ENCODE data around the gene ZMAT3. TPM values are rescaled to one million over a fixed set of nuclear protein-coding genes. Genes with fewer than 3 reads are reported as not detected.
"Not testable (repeated sequence)": the region's sequence is repeated elsewhere in the genome, so short reads cannot be mapped to it uniquely, and the experiment has no call there.

ZMAT3 gene
- polyA plus RNA-seq, 1 of the 3 experiments (the other 2 are of a cell fraction): 11.9 TPM

DNA sequence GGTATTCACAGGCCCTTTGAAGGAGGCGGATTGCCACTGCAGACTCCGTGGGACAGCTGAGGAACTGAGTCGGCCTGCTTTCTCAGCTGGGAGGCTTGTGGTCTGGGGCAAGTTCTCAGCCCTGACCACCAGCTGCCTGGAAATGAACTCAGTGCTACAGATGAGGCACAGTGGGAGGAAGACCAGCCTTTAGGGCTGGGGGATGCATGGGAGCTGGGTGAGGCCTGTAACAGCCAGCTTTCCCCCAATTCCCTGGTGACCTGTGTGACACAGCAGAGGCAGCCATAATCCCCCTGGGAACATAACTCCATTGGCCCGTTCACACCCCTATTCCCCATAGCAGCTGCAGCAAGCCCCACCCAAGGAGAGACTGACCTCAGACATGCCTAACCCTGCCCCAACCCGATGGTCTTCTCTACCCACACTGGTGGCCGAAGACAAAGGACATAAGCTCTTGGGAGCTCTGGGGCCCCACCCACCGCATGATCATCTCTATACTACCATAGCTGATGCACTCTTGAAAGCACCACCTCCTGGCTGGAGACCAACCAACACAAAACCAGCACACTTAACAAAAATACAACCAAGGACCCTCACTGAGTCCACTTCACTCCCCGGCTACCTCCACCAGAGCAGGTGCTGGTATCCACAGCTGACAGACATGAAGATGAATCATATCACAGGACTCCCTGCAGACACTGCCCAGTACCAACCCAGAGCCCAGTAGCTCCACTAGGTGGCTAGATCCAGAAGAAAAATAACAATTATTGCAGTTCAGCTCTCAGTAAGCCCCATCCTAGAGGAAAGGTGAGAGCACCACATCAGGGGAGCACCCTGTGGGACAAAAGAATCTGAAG is 24.9 kb downstream of the ZMAT3 start:
- Histone ChIP-seq H3K36me3 (replicated peaks in 1 of 2; ENCODE audit: control insufficient read depth in 1 of 2, insufficient read depth in 2 of 2, low read length in 1 of 2) (peaks cover 0 to 20% of the 10 kb centered on the region in 2 experiments), H3K79me2 (ENCODE audit: insufficient read depth) (peaks cover 100% of the 10 kb centered on the region), H3K27me3 (ENCODE audit: insufficient read depth) (no peaks in the 10 kb centered on the region), H3K27ac (ENCODE audit: low read depth in 2 of 2, low read length in 1 of 2) (no peak overlapping the region), H3K9ac (no peak overlapping the region), H3K9me2 (no peaks in the 10 kb centered on the region), H4K20me1 (ENCODE audit: insufficient read depth) (peaks cover 84% of the 10 kb centered on the region), H3K4me3 (ENCODE audit: low read depth in 2 of 2, low read length in 1 of 2) (no peak overlapping the region), H2AFZ (ENCODE audit: low read depth) (no peak overlapping the region), H3K9me3 (no peaks in the 10 kb centered on the region), H3K4me1 (ENCODE audit: control insufficient read depth in 1 of 2, insufficient read depth in 2 of 2, low read depth in 1 of 2, low read length in 1 of 2) (no peaks in the 10 kb centered on the region; a peak in 1 of 4 replicates), H3K4me2 (no peak overlapping the region), H3F3A (replicated peaks; ENCODE audit: insufficient read depth) (no peaks in the 10 kb centered on the region)
- 89% methylated on average over 6 of the region's 8 CpGs for WGBS (ENCODE audit: low lambda C conversion rate)
- ChIA-PET POLR2A (no interaction called here), CTCF (interaction anchor here (0.9 to 1.3 kb wide), 2 partner anchors 22 to 31 kb away, joined by 3 read pairs; no protein-coding TSS in a partner anchor)
- TF ChIP-seq, protein P1, sequence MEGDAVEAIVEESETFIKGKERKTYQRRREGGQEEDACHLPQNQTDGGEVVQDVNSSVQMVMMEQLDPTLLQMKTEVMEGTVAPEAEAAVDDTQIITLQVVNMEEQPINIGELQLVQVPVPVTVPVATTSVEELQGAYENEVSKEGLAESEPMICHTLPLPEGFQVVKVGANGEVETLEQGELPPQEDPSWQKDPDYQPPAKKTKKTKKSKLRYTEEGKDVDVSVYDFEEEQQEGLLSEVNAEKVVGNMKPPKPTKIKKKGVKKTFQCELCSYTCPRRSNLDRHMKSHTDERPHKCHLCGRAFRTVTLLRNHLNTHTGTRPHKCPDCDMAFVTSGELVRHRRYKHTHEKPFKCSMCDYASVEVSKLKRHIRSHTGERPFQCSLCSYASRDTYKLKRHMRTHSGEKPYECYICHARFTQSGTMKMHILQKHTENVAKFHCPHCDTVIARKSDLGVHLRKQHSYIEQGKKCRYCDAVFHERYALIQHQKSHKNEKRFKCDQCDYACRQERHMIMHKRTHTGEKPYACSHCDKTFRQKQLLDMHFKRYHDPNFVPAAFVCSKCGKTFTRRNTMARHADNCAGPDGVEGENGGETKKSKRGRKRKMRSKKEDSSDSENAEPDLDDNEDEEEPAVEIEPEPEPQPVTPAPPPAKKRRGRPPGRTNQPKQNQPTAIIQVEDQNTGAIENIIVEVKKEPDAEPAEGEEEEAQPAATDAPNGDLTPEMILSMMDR (IDR thresholded peaks at IDR 0.05): peak; percentile 9; the same call in 1 of the 2 replicates
- TF ChIP-seq TCF12 (IDR thresholded peaks at IDR 0.05) (no peak), FOSL2 (IDR thresholded peaks at IDR 0.05; ENCODE audit: borderline replicate concordance, low read depth) (no peak), FOXM1 (IDR thresholded peaks at IDR 0.05; ENCODE audit: low read depth) (no peak)
- DNase-seq: no peak

DNA sequence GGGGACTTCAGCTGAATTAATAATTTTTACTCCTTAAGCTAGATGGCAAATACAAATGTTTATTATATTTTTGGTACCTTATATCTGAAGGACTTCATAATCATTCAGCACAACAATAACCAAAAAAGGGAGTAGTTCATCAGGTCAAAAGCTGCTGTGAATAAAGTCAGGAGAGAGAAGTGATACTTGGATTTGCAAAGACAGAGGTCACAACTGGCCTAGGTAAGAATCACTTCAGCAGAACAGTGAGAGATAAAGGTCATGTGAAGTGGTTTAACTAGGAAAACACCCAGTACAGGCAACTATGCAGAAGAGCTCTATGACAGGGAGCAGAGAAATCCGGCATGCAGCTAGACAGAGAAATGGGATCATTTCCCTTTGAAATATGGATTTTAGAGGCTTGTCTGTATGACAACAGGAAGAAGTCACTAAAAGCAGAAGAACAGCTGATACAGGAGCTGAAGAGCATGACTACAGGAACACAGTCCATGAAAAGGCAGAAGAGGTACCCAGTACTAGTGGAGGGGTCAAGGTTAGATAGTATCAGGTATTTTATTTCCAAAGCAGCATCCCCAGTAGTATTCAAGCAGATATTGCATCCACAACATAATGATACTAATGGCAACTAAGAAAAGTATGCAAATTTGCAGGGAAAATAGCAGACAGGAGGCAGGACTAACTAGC is 25.7 kb downstream of the ZMAT3 start:
- POLR2A ChIA-PET: no interaction called here
- H3K4me2 ChIP-seq: no peak overlapping the region
- DNase-seq: no peak
- 100% methylated on average over 1 of the region's 1 CpG for WGBS (ENCODE audit: low lambda C conversion rate)
- no peak overlapping the region for H2AFZ ChIP-seq (ENCODE audit: low read depth)
- peaks cover 100% of the 10 kb centered on the region for H3K79me2 ChIP-seq (ENCODE audit: insufficient read depth)
- H3K9ac ChIP-seq: no peak overlapping the region
- no peaks in the 10 kb centered on the region for H3K27me3 ChIP-seq (ENCODE audit: insufficient read depth)
- H4K20me1 ChIP-seq (ENCODE audit: insufficient read depth): peaks cover 78% of the 10 kb centered on the region
- no peaks in the 10 kb centered on the region for H3F3A ChIP-seq (replicated peaks; ENCODE audit: insufficient read depth)
- no peak overlapping the region for H3K27ac ChIP-seq (ENCODE audit: low read depth in 2 of 2, low read length in 1 of 2)
- no peak overlapping the region for H3K4me3 ChIP-seq (ENCODE audit: low read depth in 2 of 2, low read length in 1 of 2)
- H3K36me3 ChIP-seq (replicated peaks in 1 of 2; ENCODE audit: control insufficient read depth in 1 of 2, insufficient read depth in 2 of 2, low read length in 1 of 2): peaks cover 0 to 17% of the 10 kb centered on the region in 2 experiments
- H3K9me3 ChIP-seq: no peaks in the 10 kb centered on the region
- TF ChIP-seq RCOR1 (IDR thresholded peaks at IDR 0.05; ENCODE audit: low read length) (no peak), SMC3 (IDR thresholded peaks at IDR 0.05; ENCODE audit: low read depth, low read length) (no peak), RXRA (IDR thresholded peaks at IDR 0.05; ENCODE audit: borderline replicate concordance, low read depth) (no peak), ELF1 (IDR thresholded peaks at IDR 0.05) (no peak), POLR2AphosphoS5 (IDR thresholded peaks at IDR 0.05; ENCODE audit: low read depth, low read length) (no peak)
- TF ChIP-seq, protein P2, sequence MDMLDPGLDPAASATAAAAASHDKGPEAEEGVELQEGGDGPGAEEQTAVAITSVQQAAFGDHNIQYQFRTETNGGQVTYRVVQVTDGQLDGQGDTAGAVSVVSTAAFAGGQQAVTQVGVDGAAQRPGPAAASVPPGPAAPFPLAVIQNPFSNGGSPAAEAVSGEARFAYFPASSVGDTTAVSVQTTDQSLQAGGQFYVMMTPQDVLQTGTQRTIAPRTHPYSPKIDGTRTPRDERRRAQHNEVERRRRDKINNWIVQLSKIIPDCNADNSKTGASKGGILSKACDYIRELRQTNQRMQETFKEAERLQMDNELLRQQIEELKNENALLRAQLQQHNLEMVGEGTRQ (IDR thresholded peaks at IDR 0.05; ENCODE audit: borderline replicate concordance, low read depth, low read length): no peak
- TF ChIP-seq, protein P1 (IDR thresholded peaks at IDR 0.05): no peak
- CTCF ChIA-PET: interaction anchor here (1.3 kb wide), 1 partner anchor 23 kb away, joined by 3 read pairs; no protein-coding TSS in a partner anchor
- H3K4me1 ChIP-seq (ENCODE audit: control insufficient read depth in 1 of 2, insufficient read depth in 2 of 2, low read depth in 1 of 2, low read length in 1 of 2): no peaks in the 10 kb centered on the region; a peak in 1 of 4 replicates
- no peaks in the 10 kb centered on the region for H3K9me2 ChIP-seq

DNA sequence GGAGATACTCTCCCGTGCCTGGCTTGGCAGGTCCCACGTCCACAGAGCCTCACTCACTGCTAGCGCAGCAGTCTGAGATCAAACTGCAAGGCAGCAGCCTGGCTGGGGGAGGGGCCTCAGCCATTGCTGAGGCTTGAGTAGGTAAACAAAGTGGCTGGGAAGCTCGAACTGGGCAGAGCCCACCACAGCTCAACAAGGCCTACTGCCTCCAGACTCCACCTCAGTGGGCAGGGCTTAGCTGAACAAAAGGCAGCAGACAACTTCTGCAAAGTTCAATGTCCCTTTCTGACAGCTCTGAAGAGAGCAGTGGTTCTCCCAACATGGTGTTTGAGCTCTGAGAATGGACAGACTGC is 32.7 kb downstream of the ZMAT3 start:
- DNase-seq; H3K4me3 ChIP-seq (ENCODE audit: low read depth in 2 of 2, low read length in 1 of 2); H3K27ac ChIP-seq (ENCODE audit: low read depth in 2 of 2, low read length in 1 of 2); H3K9ac ChIP-seq; H3K9me2 ChIP-seq; H3F3A ChIP-seq (replicated peaks; ENCODE audit: insufficient read depth); H3K36me3 ChIP-seq (replicated peaks in 1 of 2; ENCODE audit: control insufficient read depth in 1 of 2, insufficient read depth in 2 of 2, low read length in 1 of 2); POLR2A ChIA-PET; H3K9me3 ChIP-seq; H2AFZ ChIP-seq (ENCODE audit: low read depth); H3K27me3 ChIP-seq (ENCODE audit: insufficient read depth); H3K4me2 ChIP-seq: not testable (repeated sequence)
- WGBS (ENCODE audit: low lambda C conversion rate): 79% methylated on average over 3 of the region's 4 CpGs
- Histone ChIP-seq H4K20me1 (ENCODE audit: insufficient read depth) (peaks cover 54% of the 10 kb centered on the region; the same call in 1 of the 2 replicates), H3K79me2 (ENCODE audit: insufficient read depth) (peaks cover 95% of the 10 kb centered on the region), H3K4me1 (ENCODE audit: control insufficient read depth in 1 of 2, insufficient read depth in 2 of 2, low read depth in 1 of 2, low read length in 1 of 2) (peaks cover 0 to 16% of the 10 kb centered on the region in 2 experiments; a peak in 2 of 4 replicates)
- CTCF ChIA-PET: interaction anchor here (1.6 kb wide), 1 partner anchor 24 kb away, joined by 3 read pairs; no protein-coding TSS in a partner anchor

Data from SK-N-SH (cell line).